ENCODE data around the gene EIF5AL1.

DNA sequence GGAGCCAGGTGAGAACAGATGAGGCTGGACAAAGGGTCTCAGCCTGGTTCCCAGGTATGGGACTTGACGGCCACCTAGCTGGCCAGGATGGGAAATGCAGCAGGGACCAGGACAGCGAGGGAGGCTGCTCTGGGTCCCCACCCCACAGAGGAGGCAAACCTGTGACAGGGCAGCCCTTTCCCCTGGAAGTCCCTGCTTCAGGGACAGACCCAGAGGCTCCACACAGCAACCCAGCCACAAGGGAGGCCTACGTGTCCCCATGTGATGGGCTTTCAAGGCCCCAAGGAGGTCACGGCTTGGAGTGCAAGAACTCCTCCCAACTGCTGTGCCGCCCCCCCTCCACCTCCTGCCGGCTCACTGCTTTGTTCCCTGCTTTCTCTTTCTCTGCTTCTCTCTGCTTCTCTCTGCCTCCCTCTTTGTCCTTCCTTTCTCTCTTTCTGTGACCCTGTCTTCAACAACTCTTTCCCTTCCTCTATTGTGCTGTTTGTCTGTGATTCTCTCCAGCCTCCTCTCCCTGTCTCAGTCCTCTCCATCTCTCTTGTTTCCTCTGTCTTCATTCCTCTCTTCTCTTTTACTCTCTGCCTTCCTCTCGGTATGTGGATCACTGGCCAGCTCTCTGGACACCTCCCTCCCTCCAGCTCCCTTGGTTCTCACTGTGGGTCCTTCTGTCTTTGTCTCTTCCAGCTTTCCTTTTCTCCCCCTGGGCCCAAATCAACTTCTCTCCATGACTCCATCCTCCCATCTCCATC lies 9.6 kb upstream of the EIF5AL1 start:
- TF ChIP-seq ZNF274 (IDR thresholded peaks at IDR 0.05; ENCODE audit: low read depth, low read length), result no peak
- TF ChIP-seq YY1 (IDR thresholded peaks at IDR 0.05; ENCODE audit: insufficient read depth, insufficient read length), result no peak

Measured in NT2/D1 (cell line).